Activated naive CD8-positive, alpha-beta T cell treated with anti-CD3 and anti-CD28 coated beads for 36 hours (primary cell): ENCODE measurements around the gene RAB4B. TPM values are rescaled to one million over a fixed set of nuclear protein-coding genes. Genes with fewer than 3 reads are reported as not detected.
"Not testable (repeated sequence)": the region's sequence is repeated elsewhere in the genome, so short reads cannot be mapped to it uniquely, and the experiment has no call there.

Experiments
- DNase-seq: peaks from one replicate; pipeline ENCODE4 v3.0.0; 2021
- H3K27ac Mint-ChIP-seq: one replicate; pipeline ENCODE4 v1.8.0; 2022; ENCODE audit warnings: mild to moderate bottlenecking, moderate library complexity, mixed read lengths
- H3K27me3 Mint-ChIP-seq: one replicate; pipeline ENCODE4 v1.8.0; 2022; ENCODE audit warnings: mild to moderate bottlenecking, mixed read lengths
- H3K36me3 Mint-ChIP-seq: one replicate; pipeline ENCODE4 v1.8.0; 2021; ENCODE audit warnings: mild to moderate bottlenecking, mixed read lengths
- H3K4me1 Mint-ChIP-seq: one replicate; pipeline ENCODE4 v1.8.0; 2021; ENCODE audit warnings: mixed read lengths
- H3K4me3 Mint-ChIP-seq: one replicate; pipeline ENCODE4 v1.8.0; 2022; ENCODE audit warnings: mild to moderate bottlenecking, moderate library complexity, mixed read lengths
- H3K9me3 Mint-ChIP-seq: one replicate; pipeline ENCODE4 v1.8.0; 2022; ENCODE audit warnings: mixed read lengths
- total RNA-seq, 2 experiments: library from RNA; stranded (reverse); gene quantifications; one replicate each; pipeline ENCODE4 v1.2.3, GENCODE V29; 2021

RAB4B gene
- total RNA-seq, 2 experiments from 2014 or later = 26.0 to 27.2 TPM

- Mint-ChIP-seq H3K4me3 (no peak overlapping the region), H3K36me3 (peaks cover 20% of the 10 kb centered on the region), H3K9me3 (no peaks in the 10 kb centered on the region), H3K27me3 (no peaks in the 10 kb centered on the region), H3K27ac (no peak overlapping the region), H3K4me1 (peaks cover 27% of the 10 kb centered on the region)
- no peak for DNase-seq
Measured at GRCh38 chr19:40783711-40784110, 5.7 kb downstream of the RAB4B start.

GRCh38 chr19:40784146-40784545 is 6.1 kb downstream of the RAB4B start:
- Mint-ChIP-seq H3K4me1 (peaks cover 23% of the 10 kb centered on the region), H3K36me3 (peaks cover 20% of the 10 kb centered on the region)
- DNase-seq, H3K4me3 Mint-ChIP-seq, H3K27ac Mint-ChIP-seq, H3K27me3 Mint-ChIP-seq, H3K9me3 Mint-ChIP-seq: not testable (repeated sequence)

- no peak for DNase-seq
- Mint-ChIP-seq H3K9me3 (no peaks in the 10 kb centered on the region), H3K36me3 (peaks cover 19% of the 10 kb centered on the region), H3K27me3 (no peaks in the 10 kb centered on the region), H3K27ac (peak overlapping the region; percentile 54), H3K4me3 (no peak overlapping the region), H3K4me1 (peaks cover 11% of the 10 kb centered on the region)
Measured at GRCh38 chr19:40785526-40785925, 7.5 kb downstream of the RAB4B start.

- no peak overlapping the region for H3K27ac Mint-ChIP-seq
- no peaks in the 10 kb centered on the region for H3K27me3 Mint-ChIP-seq
- H3K4me1 Mint-ChIP-seq = peaks cover 12% of the 10 kb centered on the region
- peaks cover 17% of the 10 kb centered on the region for H3K36me3 Mint-ChIP-seq
- H3K4me3 Mint-ChIP-seq = no peak overlapping the region
- no peaks in the 10 kb centered on the region for H3K9me3 Mint-ChIP-seq
- no peak for DNase-seq
Measured at GRCh38 chr19:40786060-40787037, 8.3 kb downstream of the RAB4B start.

GRCh38 chr19:40791349-40791748 is 13.3 kb downstream of the RAB4B start:
- H3K36me3 Mint-ChIP-seq = peaks cover 10% of the 10 kb centered on the region
- no peak overlapping the region for H3K4me3 Mint-ChIP-seq
- H3K9me3 Mint-ChIP-seq = no peaks in the 10 kb centered on the region
- H3K27me3 Mint-ChIP-seq = no peaks in the 10 kb centered on the region
- H3K27ac Mint-ChIP-seq = peak overlapping the region; percentile 86
- no peak for DNase-seq
- H3K4me1 Mint-ChIP-seq = peaks cover 25% of the 10 kb centered on the region

GRCh38 chr19:40791996-40792395 is 13.9 kb downstream of the RAB4B start:
- H3K4me1 Mint-ChIP-seq = peaks cover 29% of the 10 kb centered on the region
- H3K27me3 Mint-ChIP-seq = no peaks in the 10 kb centered on the region
- H3K9me3 Mint-ChIP-seq = no peaks in the 10 kb centered on the region
- DNase-seq = no peak
- peak overlapping the region; percentile 86 for H3K27ac Mint-ChIP-seq
- peak overlapping the region; percentile 2 for H3K4me3 Mint-ChIP-seq
- H3K36me3 Mint-ChIP-seq = peaks cover 10% of the 10 kb centered on the region

- DNase-seq = no peak
- Mint-ChIP-seq H3K9me3 (no peaks in the 10 kb centered on the region), H3K27ac (peak overlapping the region; percentile 95), H3K27me3 (no peaks in the 10 kb centered on the region), H3K4me1 (peaks cover 49% of the 10 kb centered on the region), H3K4me3 (peak overlapping the region; percentile 93), H3K36me3 (peaks cover 19% of the 10 kb centered on the region)
Measured at GRCh38 chr19:40797166-40797962, 19.3 kb downstream of the RAB4B start.

- Mint-ChIP-seq H3K36me3 (peaks cover 27% of the 10 kb centered on the region), H3K27me3 (no peaks in the 10 kb centered on the region), H3K9me3 (no peaks in the 10 kb centered on the region), H3K27ac (peak overlapping the region; percentile 95), H3K4me1 (peaks cover 49% of the 10 kb centered on the region), H3K4me3 (peak overlapping the region; percentile 93)
- DNase-seq = peak; percentile 76
Measured at GRCh38 chr19:40797963-40798682, 20.1 kb downstream of the RAB4B start.

- Mint-ChIP-seq H3K27ac (peak within 1 kb of the TSS; percentile 95), H3K36me3 (peaks cover 34% of the 10 kb centered on the region), H3K4me3 (peak within 1 kb of the TSS; percentile 99), H3K27me3 (no peaks in the 10 kb centered on the region), H3K4me1 (peaks cover 56% of the 10 kb centered on the region), H3K9me3 (no peaks in the 10 kb centered on the region)
- DNase-seq = peak; percentile 100
Measured at GRCh38 chr19:40798683-40799557, 20.9 kb downstream of the RAB4B start, which contains the start of gene EGLN2. TSS of gene EGLN2 (plus strand) at chr19:40799191. CDS start at chr19:40800573, 1,382 bp downstream.

GRCh38 chr19:40799558-40800338 is 21.7 kb downstream of the RAB4B start:
- DNase-seq = peak; percentile 54
- Mint-ChIP-seq H3K4me3 (peak overlapping the region; percentile 99), H3K27me3 (no peaks in the 10 kb centered on the region), H3K36me3 (peaks cover 41% of the 10 kb centered on the region), H3K4me1 (peaks cover 64% of the 10 kb centered on the region), H3K27ac (peak overlapping the region; percentile 90), H3K9me3 (no peaks in the 10 kb centered on the region)

- Mint-ChIP-seq H3K4me3 (peak overlapping the region; percentile 99), H3K4me1 (peaks cover 72% of the 10 kb centered on the region), H3K27me3 (no peaks in the 10 kb centered on the region), H3K27ac (peak overlapping the region; percentile 90), H3K36me3 (peaks cover 41% of the 10 kb centered on the region), H3K9me3 (no peaks in the 10 kb centered on the region)
- DNase-seq = no peak
Measured at GRCh38 chr19:40800339-40800996, 22.4 kb downstream of the RAB4B start.

- peaks cover 41% of the 10 kb centered on the region for H3K36me3 Mint-ChIP-seq
- H3K4me1 Mint-ChIP-seq = peaks cover 77% of the 10 kb centered on the region
- DNase-seq = no peak
- H3K9me3 Mint-ChIP-seq = no peaks in the 10 kb centered on the region
- peak overlapping the region; percentile 90 for H3K27ac Mint-ChIP-seq
- H3K27me3 Mint-ChIP-seq = no peaks in the 10 kb centered on the region
- peak overlapping the region; percentile 99 for H3K4me3 Mint-ChIP-seq
Measured at GRCh38 chr19:40800997-40801377, 22.9 kb downstream of the RAB4B start.
